ES-I3 (cell line): Measurements from ENCODE around the gene PSMD3.
"Not testable (repeated sequence)": the region's sequence is repeated elsewhere in the genome, so short reads cannot be mapped to it uniquely, and the experiment has no call there.

Experiments used
- H3K36me3 ChIP-seq: 2 replicates; pipeline ENCODE4 v1.6.1; 2013; ENCODE audit warnings: mild to moderate bottlenecking, low read length, control low read depth, moderate library complexity; ENCODE audit not compliant: insufficient read depth
- H3K4me1 ChIP-seq: 2 replicates; pipeline ENCODE4 v1.6.1; 2013; ENCODE audit warnings: mild to moderate bottlenecking, control low read depth, low read length; ENCODE audit not compliant: insufficient read depth
- H3K9ac ChIP-seq: 2 replicates; pipeline ENCODE4 v1.6.1; 2013; ENCODE audit warnings: low read depth, mild to moderate bottlenecking, low read length, moderate library complexity
- H3K9me3 ChIP-seq: 2 replicates; pipeline ENCODE4 v1.6.1; 2013; ENCODE audit warnings: mild to moderate bottlenecking, low read length, moderate library complexity; ENCODE audit not compliant: control insufficient read depth, insufficient read depth

PSMD3 gene

DNA sequence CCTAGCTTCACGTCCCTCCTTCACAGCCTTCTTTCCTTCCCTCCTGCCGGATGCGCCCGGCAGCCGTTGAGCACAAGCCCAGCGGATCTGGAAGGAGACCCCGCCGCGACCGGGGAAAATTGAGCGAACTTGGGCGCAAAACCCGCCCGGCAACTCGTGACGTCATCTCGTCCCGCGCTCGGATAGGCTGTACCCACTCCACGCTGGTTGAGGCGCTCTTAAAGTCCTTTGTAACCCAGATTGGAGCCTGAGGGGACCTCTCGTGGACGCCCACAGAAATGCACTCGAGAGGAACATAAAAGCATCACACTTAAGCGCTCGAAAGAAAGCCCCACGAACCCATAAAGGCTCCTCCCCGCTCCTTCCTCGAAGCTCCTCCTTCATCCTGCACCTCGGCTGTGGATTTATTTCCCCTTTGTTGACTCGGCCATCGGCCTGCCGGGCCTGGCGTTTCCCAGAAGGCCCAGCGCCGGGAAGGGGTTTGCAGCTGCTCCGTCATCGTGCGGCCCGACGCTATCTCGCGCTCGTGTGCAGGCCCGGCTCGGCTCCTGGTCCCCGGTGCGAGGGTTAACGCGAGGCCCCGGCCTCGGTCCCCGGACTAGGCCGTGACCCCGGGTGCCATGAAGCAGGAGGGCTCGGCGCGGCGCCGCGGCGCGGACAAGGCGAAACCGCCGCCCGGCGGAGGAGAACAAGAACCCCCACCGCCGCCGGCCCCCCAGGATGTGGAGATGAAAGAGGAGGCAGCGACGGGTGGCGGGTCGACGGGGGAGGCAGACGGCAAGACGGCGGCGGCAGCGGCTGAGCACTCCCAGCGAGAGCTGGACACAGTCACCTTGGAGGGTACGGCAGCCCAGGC, at the start of gene PSMD3:
PSMD3 (plus strand) TSS at position 457 of the 856 bp plus-strand sequence; CDS start at position 621, 164 bp downstream.
- H3K4me1 ChIP-seq = peaks cover 9% of the 10 kb centered on the region
- peaks cover 14% of the 10 kb centered on the region for H3K36me3 ChIP-seq
- H3K9me3 ChIP-seq = no peaks in the 10 kb centered on the region
- H3K9ac ChIP-seq = peak within 1 kb of the TSS; percentile 66

DNA sequence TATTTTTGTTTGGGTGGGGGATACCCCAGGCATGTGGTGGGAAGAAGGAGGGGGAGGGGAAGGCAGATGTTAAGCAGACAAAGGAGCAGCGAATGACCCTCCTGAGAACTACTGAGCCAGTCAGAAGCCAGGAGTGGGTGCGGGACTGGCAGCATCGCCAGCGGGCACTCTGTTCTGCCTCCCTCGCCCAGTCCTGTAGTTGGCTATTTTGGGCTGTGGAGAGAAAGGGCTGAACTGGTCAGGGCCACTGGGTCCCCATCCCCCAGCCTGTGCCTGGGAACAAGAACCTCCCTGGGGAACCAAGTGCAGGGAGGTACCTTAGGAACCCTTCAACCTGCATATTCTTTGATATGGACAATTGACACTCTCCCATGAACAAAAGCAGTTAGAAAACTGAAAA, 46.7 kb upstream of the PSMD3 start:
- no peaks in the 10 kb centered on the region for H3K36me3 ChIP-seq
- H3K9me3 ChIP-seq = no peaks in the 10 kb centered on the region
- peaks cover 5% of the 10 kb centered on the region; the same call in 1 of the 2 replicates for H3K4me1 ChIP-seq
- no peak overlapping the region for H3K9ac ChIP-seq

DNA sequence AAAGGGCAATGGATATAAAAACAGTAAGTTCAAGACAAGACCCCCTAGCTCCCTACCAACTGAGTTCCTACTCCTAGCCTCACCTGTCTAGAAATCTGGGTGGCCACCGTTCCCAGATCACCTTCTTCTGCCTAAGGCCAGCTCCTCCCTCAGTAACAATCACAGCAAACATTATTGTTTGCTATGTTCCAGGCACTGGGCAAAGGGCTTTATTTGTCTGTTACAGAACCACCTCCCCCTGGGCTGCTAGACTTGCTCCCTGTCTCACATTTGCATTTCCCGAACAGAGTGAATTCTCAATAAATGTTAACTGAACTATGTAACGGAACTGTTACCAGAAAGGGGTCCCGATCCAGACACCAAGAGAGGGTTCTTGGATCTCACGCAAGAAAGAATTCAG, 46.3 kb upstream of the PSMD3 start:
- Histone ChIP-seq H3K36me3 (no peaks in the 10 kb centered on the region), H3K4me1 (peaks cover 5% of the 10 kb centered on the region; the same call in 1 of the 2 replicates), H3K9ac (no peak overlapping the region), H3K9me3 (no peaks in the 10 kb centered on the region)

DNA sequence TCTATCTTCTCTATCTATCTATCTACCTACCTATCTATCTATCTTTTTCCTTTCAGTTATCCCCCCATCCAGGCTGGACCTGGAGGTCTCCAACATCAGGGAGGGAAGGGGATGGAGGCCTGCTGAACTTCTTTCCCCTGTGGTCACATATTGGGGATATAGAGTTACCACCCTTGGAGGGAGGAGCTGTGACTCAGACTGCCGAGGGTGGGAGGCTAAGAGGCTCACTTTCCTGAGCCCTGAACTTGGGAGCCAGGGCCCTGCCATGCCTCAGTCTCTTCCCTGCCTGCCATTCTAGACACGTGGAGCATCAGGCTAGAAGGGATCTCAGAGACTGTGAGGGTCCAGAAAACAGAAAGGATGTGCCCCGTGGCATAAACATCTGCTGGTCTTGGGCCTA, 44.7 kb upstream of the PSMD3 start:
- H3K9me3 ChIP-seq = no peaks in the 10 kb centered on the region
- H3K9ac ChIP-seq = no peak overlapping the region
- no peaks in the 10 kb centered on the region for H3K36me3 ChIP-seq
- H3K4me1 ChIP-seq = peaks cover 5% of the 10 kb centered on the region; the same call in 1 of the 2 replicates

DNA sequence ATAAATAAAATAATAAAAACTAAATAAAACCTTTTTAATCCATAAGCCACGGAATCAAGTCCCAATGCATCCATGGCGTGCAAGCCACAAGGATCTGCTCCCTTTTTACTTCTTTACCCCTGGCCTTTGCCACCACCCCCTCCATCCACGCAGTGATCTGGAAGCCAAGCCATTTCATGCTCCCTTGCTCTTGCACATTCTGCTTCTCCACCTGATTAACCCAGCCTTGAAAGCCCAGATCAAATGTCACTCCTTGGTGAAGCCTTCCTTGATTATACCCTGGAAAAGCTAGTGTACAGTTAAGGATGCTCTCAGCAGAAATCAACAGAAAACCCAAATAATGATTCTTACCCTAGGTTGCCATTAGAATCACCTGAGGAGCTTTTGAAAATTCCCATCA, 43.2 kb upstream of the PSMD3 start:
- H3K36me3 ChIP-seq = no peaks in the 10 kb centered on the region
- H3K9me3 ChIP-seq = no peaks in the 10 kb centered on the region
- peaks cover 5% of the 10 kb centered on the region; the same call in 1 of the 2 replicates for H3K4me1 ChIP-seq
- no peak overlapping the region for H3K9ac ChIP-seq

DNA sequence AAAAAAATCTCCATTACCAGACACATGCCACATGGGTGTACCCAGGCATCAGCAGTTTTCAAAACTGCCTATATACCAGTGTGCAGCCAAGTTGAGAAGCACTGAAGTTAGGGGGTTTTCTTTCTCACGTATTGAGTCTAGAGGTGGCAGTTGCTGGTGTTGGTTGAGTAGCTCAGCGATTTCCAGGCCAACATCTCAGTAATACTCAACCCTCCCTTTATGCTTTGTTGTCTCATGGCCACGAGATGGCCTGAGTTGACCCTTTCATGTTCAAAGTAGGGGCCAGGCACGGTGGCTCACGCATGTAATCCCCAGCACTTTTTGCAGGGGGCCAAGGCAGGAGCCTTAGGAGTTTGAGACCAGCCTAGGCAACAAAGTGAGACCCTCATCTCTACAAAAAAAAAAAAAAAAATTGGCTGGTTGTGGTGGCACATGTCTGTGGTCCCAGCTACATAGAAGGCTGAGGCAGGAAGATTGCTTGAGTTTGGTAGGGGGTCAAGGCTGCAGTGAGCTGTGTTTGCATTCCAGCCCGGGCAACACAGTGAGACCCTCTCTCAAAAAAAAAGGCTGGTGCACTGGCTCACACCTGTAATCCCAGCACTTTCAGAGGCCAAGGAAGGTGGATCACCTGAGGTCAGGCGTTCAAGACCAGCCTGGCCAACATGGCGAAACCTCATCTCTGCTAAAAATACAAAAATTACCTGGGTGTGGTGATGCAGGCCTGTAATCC, 42.3 kb upstream of the PSMD3 start:
- H3K9me3 ChIP-seq = no peaks in the 10 kb centered on the region
- H3K4me1 ChIP-seq = peaks cover 5% of the 10 kb centered on the region; the same call in 1 of the 2 replicates
- H3K36me3 ChIP-seq = no peaks in the 10 kb centered on the region
- H3K9ac ChIP-seq = no peak overlapping the region

DNA sequence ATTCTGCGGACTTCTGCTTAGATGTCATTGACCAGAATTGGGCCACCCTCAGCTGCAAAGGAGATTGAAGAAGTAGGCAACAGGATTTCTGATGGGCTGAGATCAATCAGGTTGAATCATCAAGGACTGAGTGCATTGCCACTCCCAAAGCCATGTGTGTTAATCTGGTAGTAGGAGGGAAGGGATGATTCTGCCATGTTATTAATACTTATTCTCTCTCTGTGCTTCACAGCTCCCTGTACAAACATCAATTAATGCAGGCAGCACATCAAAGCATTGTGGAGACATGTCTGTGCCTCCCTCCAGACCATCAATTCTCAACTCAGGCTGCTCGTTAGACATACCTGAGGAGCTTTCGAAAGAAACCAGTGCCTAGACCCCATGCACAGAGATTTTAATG, 41.5 kb upstream of the PSMD3 start:
- Histone ChIP-seq H3K9me3 (no peaks in the 10 kb centered on the region), H3K4me1 (peaks cover 3% of the 10 kb centered on the region; the same call in 1 of the 2 replicates), H3K9ac (no peak overlapping the region), H3K36me3 (no peaks in the 10 kb centered on the region)

DNA sequence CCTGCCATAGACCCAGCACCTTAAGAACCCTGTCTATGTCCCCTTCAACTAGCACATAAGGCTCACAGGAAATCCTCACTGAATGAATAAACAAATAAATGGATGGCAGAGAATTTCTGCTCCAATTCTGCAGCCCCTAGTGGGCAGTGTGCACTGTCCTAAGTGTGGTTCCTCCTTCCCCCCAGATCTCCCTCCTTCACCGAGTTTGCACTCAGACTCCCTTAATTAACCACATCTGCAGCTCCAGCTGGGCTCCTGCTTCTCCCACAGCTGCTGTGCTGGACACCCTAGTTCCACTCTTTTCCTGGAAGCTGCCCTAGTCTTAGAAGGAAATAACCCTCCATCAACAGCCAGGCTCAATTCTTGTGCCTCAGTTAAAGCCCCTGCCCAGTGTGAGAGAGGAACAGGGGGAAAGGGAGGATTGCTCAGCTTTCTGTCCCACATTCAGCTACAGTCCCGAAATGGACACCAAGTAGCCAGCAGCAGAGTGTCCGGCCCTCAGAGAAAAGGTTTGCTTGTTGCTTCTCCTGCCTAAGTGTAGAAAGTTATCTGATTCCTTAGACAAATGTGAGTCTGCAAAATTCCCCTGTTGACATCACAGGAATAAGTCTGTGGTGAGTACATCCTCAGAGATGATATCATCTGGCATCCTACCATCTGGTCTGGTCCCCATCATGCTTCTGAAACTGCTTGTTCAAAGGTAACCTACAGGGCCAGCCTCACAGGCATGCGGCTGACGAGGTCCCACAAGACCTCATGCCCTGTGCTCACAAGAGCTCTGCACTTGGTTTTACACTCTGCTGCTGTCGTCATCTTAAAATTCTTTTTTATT, 40.8 kb upstream of the PSMD3 start:
- Histone ChIP-seq H3K9ac (no peak overlapping the region), H3K4me1 (no peaks in the 10 kb centered on the region), H3K36me3 (no peaks in the 10 kb centered on the region), H3K9me3 (no peaks in the 10 kb centered on the region)

DNA sequence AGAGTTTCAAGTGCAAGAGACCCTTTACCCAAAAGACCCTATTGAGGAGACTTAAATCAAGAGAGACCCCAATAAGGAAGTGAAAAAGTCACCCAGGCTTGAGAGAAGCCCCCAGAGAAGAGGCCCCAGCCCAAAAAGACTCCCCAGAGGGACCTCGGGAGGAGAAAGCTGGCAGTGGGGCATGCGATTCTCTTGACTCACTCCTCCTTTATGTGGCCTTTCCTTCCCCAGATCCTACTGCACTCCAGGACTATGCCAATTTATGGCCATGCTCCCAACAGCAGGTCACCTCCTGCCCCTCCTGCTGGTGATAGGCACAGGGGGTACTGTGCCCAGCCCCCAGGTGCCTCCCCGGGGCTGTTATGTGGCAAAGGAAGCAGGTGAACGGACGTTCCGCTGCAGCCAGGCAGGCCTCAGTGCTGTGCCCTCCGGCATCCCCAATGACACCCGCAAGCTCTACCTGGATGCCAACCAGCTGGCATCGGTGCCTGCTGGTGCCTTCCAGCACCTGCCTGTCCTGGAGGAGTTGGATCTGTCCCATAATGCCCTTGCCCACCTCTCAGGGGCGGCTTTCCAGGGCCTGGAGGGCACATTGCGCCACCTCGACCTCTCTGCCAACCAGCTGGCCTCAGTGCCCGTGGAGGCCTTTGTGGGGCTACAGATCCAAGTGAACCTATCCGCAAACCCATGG, 36.8 kb upstream of the PSMD3 start:
- no peaks in the 10 kb centered on the region for H3K36me3 ChIP-seq
- H3K9me3 ChIP-seq = no peaks in the 10 kb centered on the region
- H3K4me1 ChIP-seq = peaks cover 2% of the 10 kb centered on the region; the same call in 1 of the 2 replicates
- H3K9ac ChIP-seq = no peak overlapping the region

DNA sequence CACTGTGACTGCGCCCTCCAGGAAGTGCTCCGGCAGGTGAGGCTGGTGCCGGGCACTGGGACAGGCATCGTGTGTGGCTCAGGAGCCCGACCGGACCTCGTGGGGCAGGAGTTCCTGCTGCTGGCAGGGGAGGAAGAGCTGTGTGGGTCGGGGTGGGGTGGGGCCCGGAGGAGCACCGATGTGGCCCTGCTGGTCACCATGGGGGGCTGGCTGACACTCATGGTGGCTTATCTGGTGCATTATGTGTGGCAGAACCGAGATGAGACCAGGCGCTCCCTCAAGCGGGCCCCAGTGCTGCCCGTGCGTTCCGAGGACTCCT, 36.3 kb upstream of the PSMD3 start:
- no peak overlapping the region for H3K9ac ChIP-seq
- H3K36me3 ChIP-seq = no peaks in the 10 kb centered on the region
- peaks cover 4% of the 10 kb centered on the region; the same call in 1 of the 2 replicates for H3K4me1 ChIP-seq
- H3K9me3 ChIP-seq = no peaks in the 10 kb centered on the region

DNA sequence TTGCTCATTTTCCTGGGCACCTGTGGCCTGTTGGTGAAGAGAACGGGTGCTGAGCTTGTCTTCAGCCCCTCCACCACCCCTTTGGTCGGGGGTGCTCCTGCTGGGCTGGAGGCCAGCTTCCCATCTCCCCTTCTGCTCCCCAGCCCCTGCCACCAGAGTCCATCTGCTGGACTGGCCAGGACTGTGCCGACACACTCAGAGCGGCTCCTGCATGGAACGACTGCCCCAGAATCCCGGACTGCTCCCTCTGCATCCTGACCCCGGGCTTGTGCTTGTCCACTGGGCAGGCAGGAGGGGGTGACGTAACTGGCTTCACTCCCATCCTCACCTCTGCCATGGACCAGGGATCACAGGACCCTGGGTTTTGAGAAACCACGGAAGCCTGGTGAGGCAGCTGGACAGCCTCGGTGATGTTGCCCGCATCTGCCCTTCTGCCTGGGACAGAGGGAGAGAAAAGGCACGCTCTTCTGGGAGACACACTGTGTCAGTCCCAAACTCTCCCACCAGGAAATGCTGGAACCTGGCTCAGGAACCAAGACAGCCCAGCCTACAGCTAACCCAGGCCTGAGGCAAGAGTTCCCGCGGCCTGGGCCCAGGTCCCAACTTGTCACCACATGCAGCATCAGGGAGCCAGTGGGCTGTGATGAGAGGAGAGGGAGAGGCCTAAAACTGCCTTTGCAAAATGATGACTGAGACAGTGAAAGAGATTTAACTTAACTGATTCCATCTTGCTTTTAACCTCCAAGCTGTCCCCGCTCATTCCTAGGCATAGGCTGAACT, 33.9 kb upstream of the PSMD3 start:
- Histone ChIP-seq H3K36me3 (no peaks in the 10 kb centered on the region), H3K9ac (no peak overlapping the region), H3K4me1 (peaks cover 7% of the 10 kb centered on the region; the same call in 1 of the 2 replicates), H3K9me3 (no peaks in the 10 kb centered on the region)

DNA sequence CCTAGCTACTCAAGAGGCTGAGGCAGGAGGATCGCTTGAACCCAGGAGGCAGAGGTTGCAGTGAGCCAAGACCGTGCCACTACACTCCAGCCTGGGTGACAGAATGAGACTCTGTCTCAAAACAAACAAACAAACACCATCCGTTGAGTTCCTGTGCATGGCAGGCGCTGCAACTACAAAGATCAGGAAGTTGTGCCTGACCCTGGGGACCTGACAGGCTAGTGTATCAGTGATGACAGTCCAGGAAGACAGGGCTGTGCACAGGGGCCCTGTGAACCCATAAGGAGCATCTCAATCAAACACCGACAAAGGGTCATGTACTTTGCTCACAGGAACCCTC, 32.1 kb upstream of the PSMD3 start:
- not testable (repeated sequence) for H3K4me1 ChIP-seq, H3K9ac ChIP-seq, H3K9me3 ChIP-seq, H3K36me3 ChIP-seq

DNA sequence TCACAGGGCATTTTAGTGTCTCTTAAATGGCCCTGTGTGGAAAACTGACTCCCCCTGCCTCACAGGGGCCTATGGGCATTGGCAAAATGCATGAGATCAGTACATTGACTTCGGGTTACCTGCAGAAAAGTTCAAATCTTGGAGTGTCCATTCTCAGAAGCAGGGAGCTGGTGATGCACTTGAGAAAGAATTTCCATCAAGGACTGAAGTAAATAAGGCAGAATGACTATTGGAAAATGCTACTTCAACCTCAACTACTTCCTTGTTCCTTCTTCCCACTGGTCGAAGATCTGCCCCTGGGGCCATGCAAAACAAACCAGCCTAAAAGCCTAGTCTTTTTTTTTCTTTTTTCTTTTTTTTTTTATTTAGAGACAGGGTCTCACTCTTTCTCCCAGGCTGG, 31.6 kb upstream of the PSMD3 start:
- Histone ChIP-seq H3K9ac (no peak overlapping the region), H3K36me3 (no peaks in the 10 kb centered on the region), H3K4me1 (peaks cover 7% of the 10 kb centered on the region; the same call in 1 of the 2 replicates)

More for the DNA sequence above, 31.6 kb upstream of the PSMD3 start:
- no peaks in the 10 kb centered on the region for H3K9me3 ChIP-seq
